ENCODE results near the gene CALML6. TPM values are rescaled to one million over a fixed set of nuclear protein-coding genes. Genes with fewer than 3 reads are reported as not detected.

Gene CALML6
- total RNA-seq, 1 donor: under 0.01 TPM

- peak; percentile 47 for DNase-seq (ENCODE audit: low read depth)
- TF ChIP-seq CTCF (IDR thresholded peaks at IDR 0.05; ENCODE audit: insufficient read depth, low read depth, low read length): no peak
Measured at GRCh38 chr1:1946540-1946939, 31.5 kb downstream of the CALML6 start.

GRCh38 chr1:1947493-1947892 lies 32.4 kb downstream of the CALML6 start:
- no peak for TF ChIP-seq CTCF (IDR thresholded peaks at IDR 0.05; ENCODE audit: insufficient read depth, low read depth, low read length)

More at GRCh38 chr1:1946540-1946939, 31.5 kb downstream of the CALML6 start:
- H3K4me3 ChIP-seq (ENCODE audit: low read depth, low read length): no peak overlapping the region

GRCh38 chr1:1948783-1949182 lies 33.7 kb downstream of the CALML6 start:
- TF ChIP-seq CTCF (IDR thresholded peaks at IDR 0.05; ENCODE audit: insufficient read depth, low read depth, low read length): no peak
- no peak for DNase-seq (ENCODE audit: low read depth)
- H3K4me3 ChIP-seq (ENCODE audit: low read depth, low read length): no peak overlapping the region

More at GRCh38 chr1:1947493-1947892, 32.4 kb downstream of the CALML6 start:
- no peak overlapping the region for H3K4me3 ChIP-seq (ENCODE audit: low read depth, low read length)
- DNase-seq (ENCODE audit: low read depth): no peak

GRCh38 chr1:1950940-1951339 lies 35.9 kb downstream of the CALML6 start:
- DNase-seq (ENCODE audit: low read depth): no peak
- TF ChIP-seq CTCF (IDR thresholded peaks at IDR 0.05; ENCODE audit: insufficient read depth, low read depth, low read length): no peak
- H3K4me3 ChIP-seq (ENCODE audit: low read depth, low read length): no peak overlapping the region

- no peak overlapping the region for H3K4me3 ChIP-seq (ENCODE audit: low read depth, low read length)
- no peak for DNase-seq (ENCODE audit: low read depth)
- TF ChIP-seq CTCF (IDR thresholded peaks at IDR 0.05; ENCODE audit: insufficient read depth, low read depth, low read length): no peak
Measured at GRCh38 chr1:1954015-1954414, 39.0 kb downstream of the CALML6 start.

- no peak for DNase-seq (ENCODE audit: low read depth)
- no peak for TF ChIP-seq CTCF (IDR thresholded peaks at IDR 0.05; ENCODE audit: insufficient read depth, low read depth, low read length)
- H3K4me3 ChIP-seq (ENCODE audit: low read depth, low read length): no peak overlapping the region
Measured at GRCh38 chr1:1954831-1955441, 39.9 kb downstream of the CALML6 start.

- H3K4me3 ChIP-seq (ENCODE audit: low read depth, low read length): no peak overlapping the region
- DNase-seq (ENCODE audit: low read depth): no peak
- TF ChIP-seq CTCF (IDR thresholded peaks at IDR 0.05; ENCODE audit: insufficient read depth, low read depth, low read length): no peak
Measured at GRCh38 chr1:1955621-1956094, 40.6 kb downstream of the CALML6 start.

Data from fibroblast of villous mesenchyme (primary cell).